Activated naive CD8-positive, alpha-beta T cell treated with anti-CD3 and anti-CD28 coated beads, Interleukin-2, amount 50 U/mL, for 16 hours (primary cell): ENCODE data around the gene PFDN2.

Source experiments
- DNase-seq: peaks from one replicate; pipeline ENCODE4 v3.0.0-alpha.2; 2020; ENCODE audit warnings: low read depth, low spot score

Gene PFDN2

DNA sequence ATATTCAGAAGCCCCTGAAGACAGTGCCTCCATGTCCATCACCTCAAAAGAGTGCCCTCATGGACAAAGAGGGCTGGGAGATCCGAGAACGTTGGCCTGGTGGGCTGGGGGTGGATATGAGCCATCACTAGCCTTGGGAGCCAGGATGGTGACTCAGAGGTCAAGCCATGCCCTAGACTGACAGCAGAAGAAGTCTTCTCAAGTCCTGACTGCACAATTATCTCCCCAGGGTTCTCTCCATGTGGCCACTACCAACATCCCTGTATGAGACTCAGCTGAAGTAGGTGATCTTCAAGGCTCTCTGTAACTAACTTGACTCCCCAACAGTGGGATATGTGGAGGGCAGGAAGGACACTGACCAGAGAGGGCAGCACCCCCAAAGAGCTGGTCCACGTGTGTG, 64.9 kb downstream of the PFDN2 start:
- DNase-seq, result no peak

DNA sequence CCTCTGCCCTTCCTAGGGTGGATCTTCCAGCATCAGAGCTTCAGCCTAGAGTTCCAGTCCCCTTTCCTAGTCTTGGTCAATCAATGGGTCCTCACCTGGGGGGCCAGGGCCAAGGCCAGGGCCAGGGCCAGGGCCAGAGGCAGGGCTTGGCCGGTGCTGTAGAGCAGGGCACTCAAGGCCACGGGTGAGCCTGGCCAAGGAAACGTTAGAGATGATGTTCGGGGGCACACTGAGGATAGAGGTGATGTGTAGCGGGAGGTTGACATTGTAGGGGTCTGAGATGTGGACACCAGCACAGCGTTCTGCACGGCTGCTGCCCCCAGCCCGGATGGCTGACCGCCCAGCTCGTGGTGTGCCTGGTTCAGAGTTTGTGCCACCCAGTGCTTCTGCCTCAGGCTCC, 66.6 kb downstream of the PFDN2 start:
- DNase-seq, result no peak
